Upper lobe of left lung (tissue), 4 donors: ENCODE results near the gene FIBCD1.

Source experiments
- POLR2AphosphoS5 ChIP-seq, 2 donors: sonication (generic); formaldehyde crosslinking; IDR thresholded peaks; one replicate each; pipeline ENCODE4 v1.5.1; 2017; ENCODE audit warnings: antibody characterized with exemption in 2 of 2
- TF ChIP-seq, protein P1 (sequence below), 6 experiments: fragments of 450-650 bp in 4 of 6; fragments of 200-600 bp in 2 of 6; sonication (generic) in 2 of 6; IDR thresholded peaks; one replicate each; pipeline ENCODE4 v1.5.1; 2016 to 2019; ENCODE audit warnings: antibody characterized with exemption in 6 of 6

DNA sequence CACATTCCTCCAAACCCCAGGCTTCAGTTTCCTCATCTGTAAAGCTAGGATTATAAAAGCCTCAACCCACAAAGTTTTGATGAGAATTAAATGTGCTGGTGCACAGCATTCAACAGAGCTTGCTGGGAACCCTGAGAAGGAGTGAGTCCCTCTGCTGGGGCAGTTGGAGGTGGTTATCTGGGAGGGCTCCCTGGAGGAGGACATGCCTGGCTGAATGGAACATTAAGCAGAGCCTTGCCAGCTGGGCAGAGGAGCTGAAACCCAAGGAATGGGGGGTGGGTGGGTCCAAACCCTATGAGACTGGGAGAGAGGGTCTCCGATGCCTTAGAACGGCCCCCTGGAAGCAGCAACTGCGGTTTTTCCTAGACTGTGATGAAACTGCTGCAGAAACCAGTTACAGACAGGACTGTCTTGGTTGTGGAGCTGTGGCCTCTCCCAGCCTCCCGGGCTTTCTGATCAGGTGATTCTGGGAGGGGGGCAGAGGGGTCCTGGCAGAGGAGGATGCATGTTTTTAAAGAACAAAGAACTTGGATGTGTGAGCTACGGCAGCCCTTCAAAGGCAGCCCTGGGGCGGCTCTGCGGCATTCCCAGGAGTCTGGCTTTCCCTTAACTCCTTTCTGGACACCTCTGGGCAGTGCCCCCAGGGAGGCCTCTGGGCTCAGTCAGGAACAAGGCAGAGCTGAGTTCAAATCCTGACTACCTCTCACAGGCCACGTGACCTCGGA, 20.8 kb downstream of the FIBCD1 start:
- TF ChIP-seq, protein P1, sequence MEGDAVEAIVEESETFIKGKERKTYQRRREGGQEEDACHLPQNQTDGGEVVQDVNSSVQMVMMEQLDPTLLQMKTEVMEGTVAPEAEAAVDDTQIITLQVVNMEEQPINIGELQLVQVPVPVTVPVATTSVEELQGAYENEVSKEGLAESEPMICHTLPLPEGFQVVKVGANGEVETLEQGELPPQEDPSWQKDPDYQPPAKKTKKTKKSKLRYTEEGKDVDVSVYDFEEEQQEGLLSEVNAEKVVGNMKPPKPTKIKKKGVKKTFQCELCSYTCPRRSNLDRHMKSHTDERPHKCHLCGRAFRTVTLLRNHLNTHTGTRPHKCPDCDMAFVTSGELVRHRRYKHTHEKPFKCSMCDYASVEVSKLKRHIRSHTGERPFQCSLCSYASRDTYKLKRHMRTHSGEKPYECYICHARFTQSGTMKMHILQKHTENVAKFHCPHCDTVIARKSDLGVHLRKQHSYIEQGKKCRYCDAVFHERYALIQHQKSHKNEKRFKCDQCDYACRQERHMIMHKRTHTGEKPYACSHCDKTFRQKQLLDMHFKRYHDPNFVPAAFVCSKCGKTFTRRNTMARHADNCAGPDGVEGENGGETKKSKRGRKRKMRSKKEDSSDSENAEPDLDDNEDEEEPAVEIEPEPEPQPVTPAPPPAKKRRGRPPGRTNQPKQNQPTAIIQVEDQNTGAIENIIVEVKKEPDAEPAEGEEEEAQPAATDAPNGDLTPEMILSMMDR (IDR thresholded peaks at IDR 0.05): no peak
- TF ChIP-seq POLR2AphosphoS5 (IDR thresholded peaks at IDR 0.05): no peak
